Measurements from ENCODE around the gene OGN. TPM values are rescaled to one million over a fixed set of nuclear protein-coding genes. Genes with fewer than 3 reads are reported as not detected.

Gene OGN
- polyA plus RNA-seq, 1 donor (not counting 4 experiments of a cell fraction or from before 2014, with no cell fraction given), result not detected

- no peak overlapping the region for H3K27ac ChIP-seq (ENCODE audit: control insufficient read depth, insufficient read depth, low read length)
- H3K4me1 ChIP-seq (ENCODE audit: control insufficient read depth, extremely low read depth, insufficient read depth, low read length), result peaks cover 4% of the 10 kb centered on the region
- H3K36me3 ChIP-seq (ENCODE audit: control insufficient read depth in 2 of 2, extremely low read depth in 1 of 2, insufficient read depth in 2 of 2, low read length in 2 of 2), result no peaks in the 10 kb centered on the region
- no peaks in the 10 kb centered on the region for H3K9me3 ChIP-seq (ENCODE audit: control insufficient read depth, low read depth, low read length)
- H2AFZ ChIP-seq (ENCODE audit: control insufficient read depth, low read length), result no peak overlapping the region
- H4K20me1 ChIP-seq (ENCODE audit: control insufficient read depth, extremely low read depth, insufficient read depth, low read length), result no peaks in the 10 kb centered on the region
- no peaks in the 10 kb centered on the region for H3K9me1 ChIP-seq (ENCODE audit: control insufficient read depth, extremely low read depth, insufficient read depth, low read length)
- no peak overlapping the region for H3K4me2 ChIP-seq (ENCODE audit: control insufficient read depth, extremely low read depth, insufficient read depth, low read depth, low read length)
- no peaks in the 10 kb centered on the region for H3K27me3 ChIP-seq (ENCODE audit: control insufficient read depth, extremely low read depth, insufficient read depth, low read length)
- no peak overlapping the region for H3K9ac ChIP-seq (ENCODE audit: control insufficient read depth, extremely low read depth, insufficient read depth, low read length)
- DNase-seq (ENCODE audit: low read depth, low spot score) (no peak), FAIRE-seq (peak; percentile 29)
- dilution Hi-C loops (cut with MboI; ENCODE audit: extremely low pct_ligation_motif_present, low sequenced_read_pairs), result no loop called here
- no peaks in the 10 kb centered on the region for H3K79me2 ChIP-seq (ENCODE audit: control insufficient read depth, insufficient read depth, low read length)
- H3K4me3 ChIP-seq (ENCODE audit: control insufficient read depth in 2 of 3, extremely low read depth in 1 of 3, insufficient read depth in 2 of 3, low read depth in 1 of 3, low read length in 3 of 3), result no peak overlapping the region
- TF ChIP-seq CTCF (optimal IDR thresholded peaks at IDR 0.05 in 1 of 3, IDR thresholded peaks at IDR 0.05 in 1 of 3, conservative IDR thresholded peaks at IDR 0.05 in 1 of 3; ENCODE audit: extremely low read depth in 1 of 3, insufficient read depth in 2 of 3, low read length in 3 of 3), result no peak
These were observed 35.8 kb upstream of the OGN start for GRCh38 chr9:92439921-92440750.

GRCh38 chr9:92438900-92439526 lies 34.6 kb upstream of the OGN start:
- H3K4me1 ChIP-seq (ENCODE audit: control insufficient read depth, extremely low read depth, insufficient read depth, low read length), result no peaks in the 10 kb centered on the region
- no peak overlapping the region for H2AFZ ChIP-seq (ENCODE audit: control insufficient read depth, low read length)
- no peaks in the 10 kb centered on the region for H3K79me2 ChIP-seq (ENCODE audit: control insufficient read depth, insufficient read depth, low read length)
- H3K36me3 ChIP-seq (ENCODE audit: control insufficient read depth in 2 of 2, extremely low read depth in 1 of 2, insufficient read depth in 2 of 2, low read length in 2 of 2), result no peaks in the 10 kb centered on the region
- H3K9me1 ChIP-seq (ENCODE audit: control insufficient read depth, extremely low read depth, insufficient read depth, low read length), result no peaks in the 10 kb centered on the region
- H4K20me1 ChIP-seq (ENCODE audit: control insufficient read depth, extremely low read depth, insufficient read depth, low read length), result no peaks in the 10 kb centered on the region
- H3K4me2 ChIP-seq (ENCODE audit: control insufficient read depth, extremely low read depth, insufficient read depth, low read depth, low read length), result no peak overlapping the region
- H3K9ac ChIP-seq (ENCODE audit: control insufficient read depth, extremely low read depth, insufficient read depth, low read length), result no peak overlapping the region
- H3K9me3 ChIP-seq (ENCODE audit: control insufficient read depth, low read depth, low read length), result no peaks in the 10 kb centered on the region
- no peak for TF ChIP-seq EZH2 (IDR thresholded peaks at IDR 0.05; ENCODE audit: low read length)
- no peak for TF ChIP-seq CTCF (optimal IDR thresholded peaks at IDR 0.05 in 1 of 3, IDR thresholded peaks at IDR 0.05 in 1 of 3, conservative IDR thresholded peaks at IDR 0.05 in 1 of 3; ENCODE audit: extremely low read depth in 1 of 3, insufficient read depth in 2 of 3, low read length in 3 of 3)
- no peak overlapping the region for H3K27ac ChIP-seq (ENCODE audit: control insufficient read depth, insufficient read depth, low read length)
- no peak overlapping the region for H3K4me3 ChIP-seq (ENCODE audit: control insufficient read depth in 2 of 3, extremely low read depth in 1 of 3, insufficient read depth in 2 of 3, low read depth in 1 of 3, low read length in 3 of 3)
- H3K27me3 ChIP-seq (ENCODE audit: control insufficient read depth, extremely low read depth, insufficient read depth, low read length), result no peaks in the 10 kb centered on the region
- dilution Hi-C loops (cut with MboI; ENCODE audit: extremely low pct_ligation_motif_present, low sequenced_read_pairs), result no loop called here
- DNase-seq (ENCODE audit: low read depth, low spot score), result no peak
- no peak for FAIRE-seq
